Activated CD8-positive, alpha-beta T cell treated with anti-CD3 and anti-CD28 coated beads, Interleukin-2, amount 10 ng/mL, durations not matched to agents 7 days and 5 days (primary cell): ENCODE data around the gene NCKAP5. TPM values are rescaled to one million over a fixed set of nuclear protein-coding genes. Genes with fewer than 3 reads are reported as not detected.
A peak's percentile ranks its signal among the peaks of the same experiment; 100 is the strongest.

Experiments
- ATAC-seq: fragments of 150-1000 bp; cut with Tn5 transposase; one replicate; pipeline ENCODE4 v1.10.0; 2021; ENCODE audit warnings: moderate library complexity
- CTCF ChIA-PET: fragments of 350-600 bp; sonication (Branson Sonifier 250); formaldehyde crosslinking; loops from one replicate; lab custom pipeline; 2021; ENCODE audit warnings: antibody characterized with exemption; lab: Charles Lee
- POLR2A ChIA-PET: fragments of 350-600 bp; sonication (Branson Sonifier 250); formaldehyde crosslinking; loops from one replicate; lab custom pipeline; 2021; ENCODE audit warnings: antibody characterized with exemption; lab: Charles Lee
- DNase-seq: peaks from one replicate; pipeline ENCODE4 v3.0.0-alpha.2; 2020
- H3K27ac Mint-ChIP-seq: one replicate; pipeline ENCODE4 v1.8.0; 2021; ENCODE audit warnings: mild to moderate bottlenecking, mixed read lengths
- H3K27me3 Mint-ChIP-seq: one replicate; pipeline ENCODE4 v1.8.0; 2021; ENCODE audit warnings: low read depth, mixed read lengths
- H3K36me3 Mint-ChIP-seq: one replicate; pipeline ENCODE4 v1.8.0; 2021; ENCODE audit warnings: low read depth, mixed read lengths
- H3K4me1 Mint-ChIP-seq: one replicate; pipeline ENCODE4 v1.8.0; 2021; ENCODE audit warnings: low read depth, mixed read lengths
- H3K4me3 Mint-ChIP-seq: one replicate; pipeline ENCODE4 v1.8.0; 2021; ENCODE audit warnings: mild to moderate bottlenecking, mixed read lengths
- H3K9me3 Mint-ChIP-seq: one replicate; pipeline ENCODE4 v1.8.0; 2022; ENCODE audit warnings: mixed read lengths; ENCODE audit not compliant: insufficient read depth
- total RNA-seq, 2 experiments: library from RNA; stranded (reverse); gene quantifications; one replicate each; pipeline ENCODE4 v1.2.3, GENCODE V29; 2021

NCKAP5 gene
- total RNA-seq, 2 experiments from 2014 or later = not detected

GRCh38 chr2:133377599-133377998, 190.7 kb downstream of the NCKAP5 start:
- Mint-ChIP-seq H3K27me3 (no peaks in the 10 kb centered on the region), H3K4me1 (no peaks in the 10 kb centered on the region), H3K9me3 (no peaks in the 10 kb centered on the region), H3K36me3 (no peaks in the 10 kb centered on the region), H3K4me3 (no peak overlapping the region), H3K27ac (no peak overlapping the region)
- ChIA-PET POLR2A (no interaction called here), CTCF (no interaction called here)
- ATAC-seq (no peak), DNase-seq (no peak)

GRCh38 chr2:133377021-133377481, 191.2 kb downstream of the NCKAP5 start:
- CTCF ChIA-PET = no interaction called here

GRCh38 chr2:133374781-133375180, 193.5 kb downstream of the NCKAP5 start:
- Mint-ChIP-seq H3K27ac (no peak overlapping the region), H3K36me3 (no peaks in the 10 kb centered on the region), H3K4me1 (no peaks in the 10 kb centered on the region), H3K4me3 (no peak overlapping the region), H3K9me3 (no peaks in the 10 kb centered on the region), H3K27me3 (no peaks in the 10 kb centered on the region)
- ChIA-PET CTCF (no interaction called here), POLR2A (no interaction called here)
- ATAC-seq (no peak), DNase-seq (no peak)

More at GRCh38 chr2:133377021-133377481, 191.2 kb downstream of the NCKAP5 start:
- POLR2A ChIA-PET = no interaction called here
- H3K36me3 Mint-ChIP-seq = no peaks in the 10 kb centered on the region
- no peaks in the 10 kb centered on the region for H3K4me1 Mint-ChIP-seq
- H3K27ac Mint-ChIP-seq = no peak overlapping the region
- H3K9me3 Mint-ChIP-seq = no peaks in the 10 kb centered on the region
- no peak overlapping the region for H3K4me3 Mint-ChIP-seq
- H3K27me3 Mint-ChIP-seq = no peaks in the 10 kb centered on the region
- DNase-seq (no peak), ATAC-seq (no peak)

GRCh38 chr2:133371286-133371685, 197.0 kb downstream of the NCKAP5 start:
- no peak for ATAC-seq
- ChIA-PET CTCF (no interaction called here), POLR2A (no interaction called here)
- Mint-ChIP-seq H3K4me3 (no peak overlapping the region), H3K36me3 (no peaks in the 10 kb centered on the region), H3K27me3 (no peaks in the 10 kb centered on the region), H3K9me3 (no peaks in the 10 kb centered on the region), H3K27ac (no peak overlapping the region), H3K4me1 (no peaks in the 10 kb centered on the region)
- no peak for DNase-seq

GRCh38 chr2:133369901-133370658, 198.2 kb downstream of the NCKAP5 start:
- Mint-ChIP-seq H3K36me3 (no peaks in the 10 kb centered on the region), H3K27ac (no peak overlapping the region), H3K27me3 (no peaks in the 10 kb centered on the region), H3K4me1 (no peaks in the 10 kb centered on the region), H3K4me3 (no peak overlapping the region), H3K9me3 (no peaks in the 10 kb centered on the region)
- ATAC-seq (no peak), DNase-seq (no peak)
- CTCF ChIA-PET = no interaction called here
- POLR2A ChIA-PET = no interaction called here

GRCh38 chr2:133365117-133365516, 203.1 kb downstream of the NCKAP5 start:
- no peaks in the 10 kb centered on the region for H3K9me3 Mint-ChIP-seq
- no peak overlapping the region for H3K27ac Mint-ChIP-seq
- DNase-seq (no peak), ATAC-seq (no peak)
- CTCF ChIA-PET = no interaction called here
- peaks cover 11% of the 10 kb centered on the region for H3K4me1 Mint-ChIP-seq
- H3K4me3 Mint-ChIP-seq = no peak overlapping the region
- H3K27me3 Mint-ChIP-seq = no peaks in the 10 kb centered on the region
- POLR2A ChIA-PET = no interaction called here
- H3K36me3 Mint-ChIP-seq = no peaks in the 10 kb centered on the region

GRCh38 chr2:133364636-133365035, 203.6 kb downstream of the NCKAP5 start:
- Mint-ChIP-seq H3K36me3 (no peaks in the 10 kb centered on the region), H3K27ac (no peak overlapping the region), H3K4me3 (no peak overlapping the region), H3K9me3 (no peaks in the 10 kb centered on the region), H3K27me3 (no peaks in the 10 kb centered on the region), H3K4me1 (peaks cover 11% of the 10 kb centered on the region)
- no peak for ATAC-seq
- CTCF ChIA-PET = no interaction called here
- POLR2A ChIA-PET = no interaction called here
- no peak for DNase-seq

GRCh38 chr2:133363884-133364283, 204.4 kb downstream of the NCKAP5 start:
- Mint-ChIP-seq H3K27me3 (no peaks in the 10 kb centered on the region), H3K36me3 (no peaks in the 10 kb centered on the region), H3K4me1 (peaks cover 11% of the 10 kb centered on the region), H3K27ac (no peak overlapping the region), H3K4me3 (no peak overlapping the region), H3K9me3 (no peaks in the 10 kb centered on the region)
- ATAC-seq = no peak
- DNase-seq = no peak
- CTCF ChIA-PET = no interaction called here
- POLR2A ChIA-PET = no interaction called here

- POLR2A ChIA-PET = no interaction called here
- Mint-ChIP-seq H3K4me1 (peaks cover 11% of the 10 kb centered on the region), H3K27ac (no peak overlapping the region), H3K9me3 (no peaks in the 10 kb centered on the region), H3K27me3 (no peaks in the 10 kb centered on the region), H3K36me3 (no peaks in the 10 kb centered on the region), H3K4me3 (no peak overlapping the region)
- CTCF ChIA-PET = no interaction called here
- DNase-seq (no peak), ATAC-seq (no peak)
These were observed 206.2 kb downstream of the NCKAP5 start for GRCh38 chr2:133362061-133362476.

- Mint-ChIP-seq H3K36me3 (no peaks in the 10 kb centered on the region), H3K9me3 (no peaks in the 10 kb centered on the region), H3K27ac (no peak overlapping the region), H3K27me3 (no peaks in the 10 kb centered on the region), H3K4me3 (no peak overlapping the region), H3K4me1 (peaks cover 11% of the 10 kb centered on the region)
- POLR2A ChIA-PET = no interaction called here
- DNase-seq (peak; percentile 27), ATAC-seq (peak; percentile 44)
- CTCF ChIA-PET = no interaction called here
These were observed 207.4 kb downstream of the NCKAP5 start for GRCh38 chr2:133360882-133361281.

- peaks cover 11% of the 10 kb centered on the region for H3K4me1 Mint-ChIP-seq
- H3K9me3 Mint-ChIP-seq = no peaks in the 10 kb centered on the region
- CTCF ChIA-PET = no interaction called here
- DNase-seq (no peak), ATAC-seq (no peak)
- H3K36me3 Mint-ChIP-seq = no peaks in the 10 kb centered on the region
- H3K27me3 Mint-ChIP-seq = no peaks in the 10 kb centered on the region
- no peak overlapping the region for H3K27ac Mint-ChIP-seq
- POLR2A ChIA-PET = no interaction called here
- no peak overlapping the region for H3K4me3 Mint-ChIP-seq
These were observed 208.1 kb downstream of the NCKAP5 start for GRCh38 chr2:133360190-133360589.

- ATAC-seq (no peak), DNase-seq (no peak)
- Mint-ChIP-seq H3K27ac (no peak overlapping the region), H3K36me3 (no peaks in the 10 kb centered on the region), H3K9me3 (peaks cover 4% of the 10 kb centered on the region), H3K4me1 (no peaks in the 10 kb centered on the region), H3K4me3 (no peak overlapping the region), H3K27me3 (no peaks in the 10 kb centered on the region)
- POLR2A ChIA-PET = no interaction called here
- CTCF ChIA-PET = no interaction called here
These were observed 215.5 kb downstream of the NCKAP5 start for GRCh38 chr2:133352719-133353118.

GRCh38 chr2:133346654-133347053, 221.6 kb downstream of the NCKAP5 start:
- ChIA-PET POLR2A (no interaction called here), CTCF (no interaction called here)
- H3K4me3 Mint-ChIP-seq = no peak overlapping the region
- H3K9me3 Mint-ChIP-seq = no peaks in the 10 kb centered on the region
- H3K27ac Mint-ChIP-seq = no peak overlapping the region
- H3K36me3 Mint-ChIP-seq = no peaks in the 10 kb centered on the region
- no peak for DNase-seq
- H3K27me3 Mint-ChIP-seq = no peaks in the 10 kb centered on the region
- ATAC-seq = no peak
- H3K4me1 Mint-ChIP-seq = no peaks in the 10 kb centered on the region
